ENCODE data around the gene MRPL11. TPM values are rescaled to one million over a fixed set of nuclear protein-coding genes. Genes with fewer than 3 reads are reported as not detected.

MRPL11 gene
- total RNA-seq, 4 donors from 2014 or later, result 28.7 to 57.9 (median 33.4) TPM

GRCh38 chr11:66407651-66408050 lies 31.0 kb downstream of the MRPL11 start:
- intact Hi-C loops (cut with DNase I; ENCODE audit: low total_unique reads), result no loop called here
- Histone ChIP-seq H3K4me1 (peaks cover 0 to 6% of the 10 kb centered on the region in 2 donors), H3K27me3 (no peaks in the 10 kb centered on the region), H3K4me3 (no peak overlapping the region), H3K9me3 (no peaks in the 10 kb centered on the region), H3K36me3 (no peaks in the 10 kb centered on the region), H3K27ac (no peak overlapping the region)
- no peak for DNase-seq
- no peak for TF ChIP-seq POLR2A (IDR thresholded peaks at IDR 0.05)
- no peak for TF ChIP-seq CTCF (IDR thresholded peaks at IDR 0.05)

- DNase-seq, result no peak
- no peaks in the 10 kb centered on the region for H3K36me3 ChIP-seq
- intact Hi-C loops (cut with DNase I; ENCODE audit: low total_unique reads), result no loop called here
- H3K9me3 ChIP-seq, result no peaks in the 10 kb centered on the region
- no peak overlapping the region for H3K27ac ChIP-seq
- H3K4me3 ChIP-seq, result no peak overlapping the region
- no peaks in the 10 kb centered on the region for H3K27me3 ChIP-seq
- TF ChIP-seq POLR2A (IDR thresholded peaks at IDR 0.05) (no peak), CTCF (IDR thresholded peaks at IDR 0.05) (no peak)
- H3K4me1 ChIP-seq, result no peaks in the 10 kb centered on the region
These were observed 44.7 kb downstream of the MRPL11 start for GRCh38 chr11:66393954-66394353.

GRCh38 chr11:66391322-66391721 lies 47.3 kb downstream of the MRPL11 start:
- H3K4me1 ChIP-seq, result no peaks in the 10 kb centered on the region
- intact Hi-C loops (cut with DNase I; ENCODE audit: low total_unique reads), result no loop called here
- H3K4me3 ChIP-seq, result no peak overlapping the region
- H3K27ac ChIP-seq, result no peak overlapping the region
- H3K27me3 ChIP-seq, result no peaks in the 10 kb centered on the region
- no peaks in the 10 kb centered on the region for H3K9me3 ChIP-seq
- H3K36me3 ChIP-seq, result no peaks in the 10 kb centered on the region
- TF ChIP-seq CTCF (IDR thresholded peaks at IDR 0.05) (no peak), POLR2A (IDR thresholded peaks at IDR 0.05) (no peak)
- DNase-seq, result no peak

- Histone ChIP-seq H3K4me3 (no peak overlapping the region), H3K9me3 (no peaks in the 10 kb centered on the region), H3K27me3 (no peaks in the 10 kb centered on the region), H3K27ac (no peak overlapping the region), H3K4me1 (no peaks in the 10 kb centered on the region), H3K36me3 (no peaks in the 10 kb centered on the region)
- no peak for DNase-seq
- intact Hi-C loops (cut with DNase I; ENCODE audit: low total_unique reads), result no loop called here
- no peak for TF ChIP-seq POLR2A (IDR thresholded peaks at IDR 0.05)
- TF ChIP-seq CTCF (IDR thresholded peaks at IDR 0.05), result peak in 3 of 4 experiments; percentile 22 to 33 (median 31)
These were observed 49.8 kb downstream of the MRPL11 start for GRCh38 chr11:66388780-66389386.

- Histone ChIP-seq H3K4me3 (peak overlapping the region in 1 of 2 donors; percentile 22), H3K9me3 (no peaks in the 10 kb centered on the region), H3K4me1 (no peaks in the 10 kb centered on the region), H3K27ac (peak overlapping the region; percentile 6 to 25), H3K27me3 (no peaks in the 10 kb centered on the region), H3K36me3 (no peaks in the 10 kb centered on the region)
- intact Hi-C loops (cut with DNase I; ENCODE audit: low total_unique reads), result no loop called here
- peak; percentile 81 to 89 for DNase-seq
- TF ChIP-seq POLR2A (IDR thresholded peaks at IDR 0.05) (no peak), CTCF (IDR thresholded peaks at IDR 0.05) (peak; percentile 77 to 92 (median 85))
These were observed 52.2 kb downstream of the MRPL11 start for GRCh38 chr11:66386171-66387069.

Data from uterus (tissue), 4 donors.